Activated CD8-positive, alpha-beta T cell treated with anti-CD3 and anti-CD28 coated beads for 36 hours (primary cell): ENCODE data around the gene TAF4B. TPM values are rescaled to one million over a fixed set of nuclear protein-coding genes. Genes with fewer than 3 reads are reported as not detected.

Source experiments
- ATAC-seq: fragments of 200-7000 bp; cut with Tn5 transposase; one replicate; pipeline ENCODE4 v1.10.0; 2021; ENCODE audit warnings: mild to moderate bottlenecking, moderate library complexity
- CTCF ChIA-PET: fragments of 350-600 bp; sonication (Branson Sonifier 250); formaldehyde crosslinking; loops from one replicate; lab custom pipeline; 2021; ENCODE audit warnings: antibody characterized with exemption; lab: Charles Lee
- POLR2A ChIA-PET: fragments of 350-600 bp; sonication (Branson Sonifier 250); formaldehyde crosslinking; loops from one replicate; lab custom pipeline; 2021; ENCODE audit warnings: antibody characterized with exemption; lab: Charles Lee
- DNase-seq: peaks from one replicate; pipeline ENCODE4 v3.0.0-alpha.2; 2020
- H3K27ac Mint-ChIP-seq: one replicate; pipeline ENCODE4 v1.8.0; 2021; ENCODE audit warnings: mild to moderate bottlenecking, mixed read lengths
- H3K27me3 Mint-ChIP-seq: one replicate; pipeline ENCODE4 v1.8.0; 2021; ENCODE audit warnings: mixed read lengths
- H3K36me3 Mint-ChIP-seq: one replicate; pipeline ENCODE4 v1.8.0; 2021; ENCODE audit warnings: low read depth, mixed read lengths
- H3K4me1 Mint-ChIP-seq: one replicate; pipeline ENCODE4 v1.8.0; 2021; ENCODE audit warnings: low read depth, mixed read lengths
- H3K4me3 Mint-ChIP-seq: one replicate; pipeline ENCODE4 v1.8.0; 2021; ENCODE audit warnings: mild to moderate bottlenecking, moderate library complexity, mixed read lengths
- H3K9me3 Mint-ChIP-seq: one replicate; pipeline ENCODE4 v1.8.0; 2021; ENCODE audit warnings: mixed read lengths
- intact Hi-C: fragments of 100-400 bp; cut with micrococcal nuclease; formaldehyde crosslinking; loops from one replicate; pipeline ENCODE4 v1.10.0; 2022
- total RNA-seq, 2 experiments: library from RNA; stranded (reverse); gene quantifications; one replicate each; pipeline ENCODE4 v1.2.3, GENCODE V29; 2021
- TF ChIP-seq, protein P1 (sequence below): fragments of 200-600 bp; IDR thresholded peaks from one replicate; pipeline ENCODE4 v1.8.0; 2022; ENCODE audit warnings: antibody characterized with exemption, mild to moderate bottlenecking

The TAF4B gene
- total RNA-seq, 2 experiments from 2014 or later: 14.7 to 15.1 TPM

DNA sequence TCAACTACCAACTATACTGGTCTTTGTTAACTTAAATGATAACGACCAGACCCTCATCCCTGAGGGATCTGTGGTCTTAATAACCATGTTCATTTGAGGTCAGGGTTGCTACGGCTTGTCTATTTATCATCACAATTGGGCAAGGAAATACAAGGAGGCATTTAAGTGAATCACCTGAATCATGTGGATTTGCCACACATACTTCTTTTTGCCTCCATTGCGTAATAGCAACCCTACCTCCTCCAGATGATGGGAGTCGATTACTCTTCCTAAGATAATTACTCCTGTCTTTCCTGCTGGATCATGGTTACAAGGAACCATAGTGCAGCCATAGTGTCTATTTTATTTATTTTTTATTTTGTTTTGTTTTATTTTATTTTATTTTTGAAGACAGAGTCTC is 42.2 kb downstream of the TAF4B start:
- DNase-seq: no peak
- no peak overlapping the region for H3K27ac Mint-ChIP-seq
- TF ChIP-seq, protein P1, sequence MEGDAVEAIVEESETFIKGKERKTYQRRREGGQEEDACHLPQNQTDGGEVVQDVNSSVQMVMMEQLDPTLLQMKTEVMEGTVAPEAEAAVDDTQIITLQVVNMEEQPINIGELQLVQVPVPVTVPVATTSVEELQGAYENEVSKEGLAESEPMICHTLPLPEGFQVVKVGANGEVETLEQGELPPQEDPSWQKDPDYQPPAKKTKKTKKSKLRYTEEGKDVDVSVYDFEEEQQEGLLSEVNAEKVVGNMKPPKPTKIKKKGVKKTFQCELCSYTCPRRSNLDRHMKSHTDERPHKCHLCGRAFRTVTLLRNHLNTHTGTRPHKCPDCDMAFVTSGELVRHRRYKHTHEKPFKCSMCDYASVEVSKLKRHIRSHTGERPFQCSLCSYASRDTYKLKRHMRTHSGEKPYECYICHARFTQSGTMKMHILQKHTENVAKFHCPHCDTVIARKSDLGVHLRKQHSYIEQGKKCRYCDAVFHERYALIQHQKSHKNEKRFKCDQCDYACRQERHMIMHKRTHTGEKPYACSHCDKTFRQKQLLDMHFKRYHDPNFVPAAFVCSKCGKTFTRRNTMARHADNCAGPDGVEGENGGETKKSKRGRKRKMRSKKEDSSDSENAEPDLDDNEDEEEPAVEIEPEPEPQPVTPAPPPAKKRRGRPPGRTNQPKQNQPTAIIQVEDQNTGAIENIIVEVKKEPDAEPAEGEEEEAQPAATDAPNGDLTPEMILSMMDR: no peak
- intact Hi-C loops: no loop called here
- no peak overlapping the region for H3K4me3 Mint-ChIP-seq
- no peaks in the 10 kb centered on the region for H3K27me3 Mint-ChIP-seq
- H3K36me3 Mint-ChIP-seq: peaks cover 25% of the 10 kb centered on the region
- no peaks in the 10 kb centered on the region for H3K4me1 Mint-ChIP-seq
- H3K9me3 Mint-ChIP-seq: no peaks in the 10 kb centered on the region
- POLR2A ChIA-PET: no interaction called here
- no peak for ATAC-seq
- CTCF ChIA-PET: no interaction called here

DNA sequence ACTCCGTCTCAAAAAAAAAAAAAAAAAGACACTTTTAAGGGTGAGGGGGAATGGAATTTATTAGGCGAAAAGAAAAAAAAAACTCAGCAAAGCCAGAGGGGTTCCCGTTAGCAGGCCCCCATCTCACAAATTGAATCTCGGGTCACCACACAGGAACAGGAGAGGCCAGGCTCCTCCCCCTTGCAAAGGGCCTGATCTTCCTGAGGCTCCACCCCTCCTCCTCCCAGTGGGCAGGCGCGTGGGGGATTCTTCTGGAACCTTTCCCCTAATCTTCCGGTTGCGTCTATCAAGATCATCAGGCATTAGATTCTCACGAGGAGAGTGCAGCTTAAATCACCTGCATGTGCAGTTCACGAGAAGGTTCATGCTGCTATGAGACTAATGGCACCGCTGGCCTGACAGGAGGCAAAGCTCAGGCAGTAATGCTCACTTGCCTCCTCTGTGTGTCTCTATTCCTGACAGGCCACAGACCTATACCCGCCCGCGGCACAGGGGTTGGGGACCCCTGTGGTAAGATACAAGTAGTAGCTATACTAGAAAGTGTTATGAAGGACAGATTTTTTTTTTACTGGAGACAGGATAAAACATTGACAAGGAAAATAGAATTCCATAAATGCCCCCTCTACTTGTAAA is 45.8 kb downstream of the TAF4B start:
- Mint-ChIP-seq H3K4me1 (no peaks in the 10 kb centered on the region), H3K9me3 (no peaks in the 10 kb centered on the region), H3K27me3 (no peaks in the 10 kb centered on the region), H3K36me3 (peaks cover 34% of the 10 kb centered on the region), H3K4me3 (no peak overlapping the region), H3K27ac (no peak overlapping the region)
- intact Hi-C loops: no loop called here
- DNase-seq (no peak), ATAC-seq (no peak)
- ChIA-PET CTCF (no interaction called here), POLR2A (no interaction called here)
- TF ChIP-seq, protein P1: no peak

DNA sequence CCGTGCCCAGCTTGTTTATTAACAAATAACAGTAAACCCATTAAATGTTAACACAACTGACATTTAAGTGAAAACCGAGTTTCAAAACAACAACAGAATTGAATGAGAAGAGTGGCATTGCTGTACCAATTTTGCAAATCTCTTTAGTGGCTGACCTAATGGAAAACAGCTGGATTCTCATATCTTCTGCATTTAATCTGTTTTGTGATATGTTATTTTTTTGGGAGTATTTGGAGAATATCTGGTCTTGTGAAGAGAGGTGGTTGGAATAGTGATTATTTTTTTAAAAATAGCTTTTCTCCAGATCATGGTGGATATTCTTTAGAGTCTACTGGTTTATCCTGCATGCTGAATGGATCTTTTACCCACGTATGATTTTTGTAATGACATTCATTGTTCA is 51.1 kb downstream of the TAF4B start:
- no peak for ATAC-seq
- ChIA-PET POLR2A (no interaction called here), CTCF (no interaction called here)
- Mint-ChIP-seq H3K36me3 (peaks cover 49% of the 10 kb centered on the region), H3K4me1 (no peaks in the 10 kb centered on the region), H3K27me3 (no peaks in the 10 kb centered on the region), H3K4me3 (no peak overlapping the region), H3K27ac (no peak overlapping the region), H3K9me3 (peaks cover 5% of the 10 kb centered on the region)
- TF ChIP-seq, protein P1: no peak
- intact Hi-C loops: no loop called here
- DNase-seq: no peak

DNA sequence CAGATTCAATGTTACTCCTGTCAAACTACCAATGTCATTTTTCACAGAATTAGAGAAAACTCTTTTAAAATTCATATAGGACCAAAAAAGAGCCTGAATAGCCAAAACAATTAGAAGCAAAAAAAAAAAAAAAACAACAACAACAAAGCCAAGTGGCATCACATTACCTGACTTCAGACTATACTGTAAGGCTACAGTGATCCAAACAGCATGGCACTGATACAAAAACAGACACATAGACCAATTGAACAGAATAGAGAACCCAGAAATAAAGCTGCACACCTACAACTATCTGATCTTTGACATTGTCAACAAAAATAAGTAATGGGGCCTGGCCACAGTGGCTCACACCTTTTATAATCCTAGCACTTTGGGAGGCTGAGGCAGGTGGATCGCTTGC is 53.2 kb downstream of the TAF4B start:
- H3K27ac Mint-ChIP-seq: no peak overlapping the region
- no peaks in the 10 kb centered on the region for H3K27me3 Mint-ChIP-seq
- peaks cover 5% of the 10 kb centered on the region for H3K9me3 Mint-ChIP-seq
- ATAC-seq (no peak), DNase-seq (no peak)
- TF ChIP-seq, protein P1: no peak
- POLR2A ChIA-PET: no interaction called here
- H3K36me3 Mint-ChIP-seq: peaks cover 58% of the 10 kb centered on the region
- H3K4me3 Mint-ChIP-seq: no peak overlapping the region
- H3K4me1 Mint-ChIP-seq: no peaks in the 10 kb centered on the region
- intact Hi-C loops: no loop called here
- CTCF ChIA-PET: no interaction called here

DNA sequence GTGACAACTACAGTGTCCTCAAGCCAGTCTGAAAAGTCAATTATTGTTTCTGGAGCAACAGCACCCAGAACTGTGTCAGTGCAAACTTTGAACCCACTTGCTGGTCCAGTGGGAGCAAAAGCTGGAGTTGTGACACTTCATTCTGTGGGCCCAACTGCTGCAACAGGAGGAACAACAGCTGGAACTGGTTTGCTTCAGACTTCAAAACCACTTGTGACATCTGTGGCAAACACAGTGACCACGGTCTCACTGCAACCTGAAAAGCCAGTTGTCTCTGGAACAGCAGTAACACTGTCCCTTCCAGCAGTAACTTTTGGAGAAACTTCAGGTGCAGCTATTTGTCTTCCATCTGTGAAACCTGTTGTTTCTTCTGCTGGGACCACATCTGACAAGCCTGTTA is 59.8 kb downstream of the TAF4B start:
- ATAC-seq (no peak), DNase-seq (no peak)
- CTCF ChIA-PET: interaction anchor here (0.9 kb wide), 1 partner anchor 21 kb away, joined by 3 read pairs; no protein-coding TSS in a partner anchor
- TF ChIP-seq, protein P1: no peak
- POLR2A ChIA-PET: no interaction called here
- no peaks in the 10 kb centered on the region for H3K4me1 Mint-ChIP-seq
- intact Hi-C loops: no loop called here
- H3K4me3 Mint-ChIP-seq: no peak overlapping the region
- H3K9me3 Mint-ChIP-seq: no peaks in the 10 kb centered on the region
- H3K36me3 Mint-ChIP-seq: peaks cover 40% of the 10 kb centered on the region
- no peak overlapping the region for H3K27ac Mint-ChIP-seq
- H3K27me3 Mint-ChIP-seq: no peaks in the 10 kb centered on the region
